WERI-Rb-1 (cell line): ENCODE results near the gene MCHR1.
A peak's percentile ranks its signal among the peaks of the same experiment; 100 is the strongest.

Source experiments
- DNase-seq: peaks from one replicate; pipeline ENCODE4 v3.0.0-alpha.2; 2020
- H3K27ac ChIP-seq: fragments of 250-450 bp; sonication (Bioruptor Pico); 2 replicates; pipeline ENCODE4 v1.5.1; 2020; ENCODE audit warnings: mild to moderate bottlenecking, moderate library complexity
- H3K27me3 ChIP-seq: fragments of 250-450 bp; sonication (Bioruptor Pico); 2 replicates; pipeline ENCODE4 v1.5.1; 2021; ENCODE audit warnings: mild to moderate bottlenecking, low read depth, moderate library complexity; ENCODE audit not compliant: insufficient read depth, severe bottlenecking
- H3K36me3 ChIP-seq: fragments of 250-450 bp; sonication (Bioruptor Pico); 2 replicates; pipeline ENCODE4 v1.5.1; 2020; ENCODE audit warnings: mild to moderate bottlenecking, moderate library complexity
- H3K4me3 ChIP-seq: 2 replicates; pipeline ENCODE4 v1.5.1; 2011; ENCODE audit warnings: low read depth, mild to moderate bottlenecking, control low read depth, low read length
- H3K9me3 ChIP-seq: fragments of 250-450 bp; sonication (Bioruptor Pico); 2 replicates; pipeline ENCODE4 v1.5.1; 2021; ENCODE audit warnings: mild to moderate bottlenecking, moderate library complexity; ENCODE audit not compliant: severe bottlenecking
- CTCF ChIP-seq: IDR thresholded peaks from 2 replicates; pipeline ENCODE4 v1.5.1; 2011; ENCODE audit warnings: low read depth, mild to moderate bottlenecking, control low read depth, inconsistent platforms, low read length

MCHR1 gene

GRCh38 chr22:40642316-40642715 is 37.0 kb upstream of the MCHR1 start:
- Histone ChIP-seq H3K4me3 (no peak overlapping the region), H3K27me3 (no peaks in the 10 kb centered on the region), H3K27ac (no peak overlapping the region), H3K9me3 (no peaks in the 10 kb centered on the region), H3K36me3 (no peaks in the 10 kb centered on the region)
- no peak for DNase-seq
- TF ChIP-seq CTCF, result no peak

GRCh38 chr22:40645579-40646197 is 33.6 kb upstream of the MCHR1 start:
- no peak for DNase-seq
- no peak overlapping the region for H3K27ac ChIP-seq
- H3K4me3 ChIP-seq, result no peak overlapping the region
- no peaks in the 10 kb centered on the region for H3K9me3 ChIP-seq
- no peaks in the 10 kb centered on the region for H3K27me3 ChIP-seq
- no peak for TF ChIP-seq CTCF
- H3K36me3 ChIP-seq, result no peaks in the 10 kb centered on the region

DNA sequence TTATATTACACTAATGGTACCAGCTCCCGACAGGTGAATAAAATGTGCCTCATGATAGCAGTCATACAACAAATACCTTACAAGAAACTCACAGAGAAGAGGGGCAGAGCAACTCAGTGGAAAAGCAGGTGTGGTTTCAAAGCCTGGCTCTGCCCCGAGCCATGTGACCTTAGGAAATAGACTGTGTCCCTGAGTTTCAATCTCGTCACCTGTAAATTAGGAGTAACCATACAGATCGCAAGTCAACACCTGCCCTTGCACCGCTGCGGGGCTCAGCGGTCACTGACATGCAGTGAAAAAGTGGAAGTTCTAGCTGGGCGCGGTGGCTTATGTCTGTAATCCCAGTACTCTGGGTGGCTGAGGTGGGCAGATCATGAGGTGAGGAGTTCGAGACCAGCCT is 30.9 kb upstream of the MCHR1 start:
- H3K27ac ChIP-seq, result no peak overlapping the region
- H3K27me3 ChIP-seq, result no peaks in the 10 kb centered on the region
- no peak overlapping the region for H3K4me3 ChIP-seq
- H3K36me3 ChIP-seq, result no peaks in the 10 kb centered on the region
- no peak for TF ChIP-seq CTCF
- no peaks in the 10 kb centered on the region for H3K9me3 ChIP-seq
- no peak for DNase-seq

- Histone ChIP-seq H3K27ac (no peak overlapping the region), H3K27me3 (no peaks in the 10 kb centered on the region), H3K4me3 (no peak overlapping the region), H3K36me3 (no peaks in the 10 kb centered on the region), H3K9me3 (no peaks in the 10 kb centered on the region)
- no peak for DNase-seq
- no peak for TF ChIP-seq CTCF
Observed at GRCh38 chr22:40651057-40651456, 28.2 kb upstream of the MCHR1 start.

GRCh38 chr22:40651563-40652501 is 27.5 kb upstream of the MCHR1 start:
- Histone ChIP-seq H3K9me3 (no peaks in the 10 kb centered on the region), H3K27me3 (no peaks in the 10 kb centered on the region), H3K4me3 (peak overlapping the region; percentile 32), H3K36me3 (no peaks in the 10 kb centered on the region), H3K27ac (no peak overlapping the region)
- TF ChIP-seq CTCF, result no peak
- DNase-seq, result peak; percentile 53
